GM20000 (cell line): ENCODE measurements around the gene ZNF407.
A peak's percentile ranks its signal among the peaks of the same experiment; 100 is the strongest.

ENCODE experiments used
- DNase-seq: peaks from one replicate; pipeline ENCODE4 v3.0.0; 2012; ENCODE audit warnings: low spot score
- TF ChIP-seq, protein P1 (sequence below): IDR thresholded peaks from 2 replicates; pipeline ENCODE4 v1.5.1; 2012; ENCODE audit warnings: mild to moderate bottlenecking, control low read depth; ENCODE audit errors: extremely low read depth, missing control alignments

Gene ZNF407

DNA sequence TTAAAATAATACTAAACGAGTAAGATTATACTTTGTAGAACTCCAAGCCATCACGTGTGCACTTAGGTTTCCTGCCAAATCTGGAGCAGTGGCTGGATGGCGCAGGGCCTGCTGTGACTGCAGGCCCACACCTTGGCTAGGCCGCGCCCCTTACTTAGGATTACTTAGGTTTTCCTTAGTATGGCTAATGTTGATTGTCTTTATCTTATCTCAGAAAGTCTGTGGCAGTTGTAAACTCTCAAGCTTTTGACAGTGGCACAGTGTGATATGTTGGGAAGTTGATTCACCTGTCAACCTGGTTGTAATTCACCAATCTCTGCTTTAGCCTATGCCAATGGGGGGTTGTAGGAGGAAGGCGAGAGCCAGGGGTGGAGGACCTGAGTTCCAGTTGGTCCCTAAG, 208.4 kb downstream of the ZNF407 start:
- TF ChIP-seq, protein P1, sequence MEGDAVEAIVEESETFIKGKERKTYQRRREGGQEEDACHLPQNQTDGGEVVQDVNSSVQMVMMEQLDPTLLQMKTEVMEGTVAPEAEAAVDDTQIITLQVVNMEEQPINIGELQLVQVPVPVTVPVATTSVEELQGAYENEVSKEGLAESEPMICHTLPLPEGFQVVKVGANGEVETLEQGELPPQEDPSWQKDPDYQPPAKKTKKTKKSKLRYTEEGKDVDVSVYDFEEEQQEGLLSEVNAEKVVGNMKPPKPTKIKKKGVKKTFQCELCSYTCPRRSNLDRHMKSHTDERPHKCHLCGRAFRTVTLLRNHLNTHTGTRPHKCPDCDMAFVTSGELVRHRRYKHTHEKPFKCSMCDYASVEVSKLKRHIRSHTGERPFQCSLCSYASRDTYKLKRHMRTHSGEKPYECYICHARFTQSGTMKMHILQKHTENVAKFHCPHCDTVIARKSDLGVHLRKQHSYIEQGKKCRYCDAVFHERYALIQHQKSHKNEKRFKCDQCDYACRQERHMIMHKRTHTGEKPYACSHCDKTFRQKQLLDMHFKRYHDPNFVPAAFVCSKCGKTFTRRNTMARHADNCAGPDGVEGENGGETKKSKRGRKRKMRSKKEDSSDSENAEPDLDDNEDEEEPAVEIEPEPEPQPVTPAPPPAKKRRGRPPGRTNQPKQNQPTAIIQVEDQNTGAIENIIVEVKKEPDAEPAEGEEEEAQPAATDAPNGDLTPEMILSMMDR, result no peak
- no peak for DNase-seq

DNA sequence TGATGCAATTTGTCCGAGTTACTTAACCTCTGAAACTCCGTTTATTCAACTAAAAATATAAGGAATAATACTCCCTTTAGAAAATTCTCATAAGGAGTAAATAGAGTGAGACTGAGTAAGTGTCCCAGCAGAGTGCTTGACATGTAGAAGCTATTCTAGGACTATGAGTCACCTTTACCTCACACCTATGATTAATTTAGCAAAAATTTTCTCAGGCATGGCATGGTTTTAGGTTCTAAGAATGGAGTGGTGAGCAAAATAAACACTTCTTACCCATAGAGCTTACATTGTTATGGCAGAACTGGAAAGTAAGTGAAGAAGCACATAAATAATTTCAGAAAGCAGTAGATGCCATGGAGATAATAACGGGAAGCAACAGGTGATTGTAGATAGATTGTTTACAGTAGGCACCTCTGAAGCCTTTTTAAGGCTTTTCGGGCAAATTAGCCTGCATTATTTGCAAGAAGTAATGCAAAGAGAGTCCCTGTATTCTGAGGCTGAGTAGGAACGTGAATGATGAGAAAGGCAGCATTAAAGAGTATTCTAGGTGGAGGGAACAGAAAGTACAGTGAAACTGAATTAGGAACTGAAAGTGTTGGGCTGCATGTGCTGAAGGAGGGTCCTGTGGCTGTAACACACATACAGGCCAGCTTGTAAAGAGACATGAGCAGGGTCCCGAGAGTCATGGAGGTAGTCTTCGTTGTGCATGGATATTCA, 209.2 kb downstream of the ZNF407 start:
- DNase-seq, result peak; percentile 52
- TF ChIP-seq, protein P1, result no peak

DNA sequence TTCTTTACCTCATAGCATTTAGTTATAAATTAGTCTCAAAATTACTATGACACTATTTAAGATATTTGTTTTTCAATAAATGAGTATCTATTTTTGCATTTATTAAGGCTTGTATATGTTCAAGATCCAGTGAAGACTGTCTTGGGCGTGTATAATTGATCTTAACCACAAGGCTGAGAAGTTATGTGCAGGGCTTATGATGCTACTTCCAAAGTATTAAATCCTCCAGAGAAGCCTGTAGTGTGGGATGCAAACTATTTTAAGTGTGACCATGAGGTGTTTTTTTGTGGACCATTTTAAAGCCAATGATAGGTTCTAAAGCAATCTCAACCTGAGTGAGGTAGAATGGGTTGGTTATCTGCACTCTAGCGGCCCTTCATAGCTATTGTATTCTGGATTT, 219.9 kb downstream of the ZNF407 start:
- TF ChIP-seq, protein P1, result no peak
- DNase-seq, result no peak

DNA sequence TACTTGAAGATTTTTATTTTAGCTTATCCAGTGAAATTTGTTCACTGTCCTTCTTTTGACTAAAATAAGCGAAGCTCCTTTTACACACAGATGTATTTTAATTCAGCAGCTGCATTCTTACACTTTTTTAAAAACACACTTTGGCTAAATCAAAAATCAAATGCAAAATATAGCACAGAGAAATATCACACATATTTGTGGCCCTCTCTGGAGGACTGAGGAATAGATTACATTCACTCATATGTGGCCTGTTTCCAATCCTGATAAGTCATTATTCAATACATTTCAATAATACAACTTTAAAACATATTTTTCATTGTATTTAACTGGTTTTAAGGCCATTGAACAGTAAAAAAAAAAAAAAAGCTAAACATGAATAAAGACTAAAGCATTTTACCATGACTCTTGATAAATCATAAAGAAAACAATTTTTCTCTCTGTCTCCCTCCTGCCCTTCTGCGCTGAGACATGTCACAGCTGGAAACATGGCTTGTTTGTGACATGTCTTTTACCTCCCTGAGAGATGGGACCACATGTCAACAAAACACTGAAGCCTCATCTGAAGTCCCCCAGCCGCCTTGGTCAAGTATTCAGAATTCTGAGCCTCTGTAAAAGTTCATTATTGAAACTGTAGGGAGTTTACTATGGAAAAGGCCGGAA, 221.0 kb downstream of the ZNF407 start:
- TF ChIP-seq, protein P1, result no peak

DNA sequence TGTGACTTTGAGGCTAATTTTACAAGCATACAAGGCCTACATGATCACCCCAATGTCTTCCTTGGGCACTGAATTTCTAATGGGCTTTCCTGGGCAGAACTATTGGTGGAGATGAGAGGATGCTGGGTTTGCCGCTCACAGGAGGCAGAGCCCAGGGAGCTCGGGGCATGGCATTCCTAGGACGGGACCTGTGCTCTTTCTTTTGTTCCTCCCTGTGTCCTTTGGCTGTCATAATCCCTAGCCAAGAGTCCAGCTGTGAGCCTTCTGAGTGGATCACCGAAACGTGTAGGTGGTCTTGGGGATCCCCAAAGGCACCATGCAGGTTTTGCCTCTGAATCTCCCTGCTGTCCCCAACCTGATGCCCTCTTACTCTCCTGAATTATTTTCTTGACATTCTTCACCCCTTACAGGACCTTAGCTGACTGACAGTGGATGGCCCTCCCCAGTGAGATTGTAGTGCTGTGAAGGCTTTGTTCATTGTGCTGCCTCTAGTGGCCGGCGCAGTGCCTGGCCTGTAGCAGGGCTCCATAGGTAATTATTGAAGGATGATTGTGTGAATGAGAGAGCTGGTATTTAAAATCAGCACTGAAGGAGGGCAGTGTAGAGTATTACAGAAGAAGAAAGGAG, 221.9 kb downstream of the ZNF407 start:
- peak; percentile 13 for DNase-seq
- TF ChIP-seq, protein P1, result peak; percentile 25

More for the DNA sequence above, 221.0 kb downstream of the ZNF407 start:
- DNase-seq, result no peak

DNA sequence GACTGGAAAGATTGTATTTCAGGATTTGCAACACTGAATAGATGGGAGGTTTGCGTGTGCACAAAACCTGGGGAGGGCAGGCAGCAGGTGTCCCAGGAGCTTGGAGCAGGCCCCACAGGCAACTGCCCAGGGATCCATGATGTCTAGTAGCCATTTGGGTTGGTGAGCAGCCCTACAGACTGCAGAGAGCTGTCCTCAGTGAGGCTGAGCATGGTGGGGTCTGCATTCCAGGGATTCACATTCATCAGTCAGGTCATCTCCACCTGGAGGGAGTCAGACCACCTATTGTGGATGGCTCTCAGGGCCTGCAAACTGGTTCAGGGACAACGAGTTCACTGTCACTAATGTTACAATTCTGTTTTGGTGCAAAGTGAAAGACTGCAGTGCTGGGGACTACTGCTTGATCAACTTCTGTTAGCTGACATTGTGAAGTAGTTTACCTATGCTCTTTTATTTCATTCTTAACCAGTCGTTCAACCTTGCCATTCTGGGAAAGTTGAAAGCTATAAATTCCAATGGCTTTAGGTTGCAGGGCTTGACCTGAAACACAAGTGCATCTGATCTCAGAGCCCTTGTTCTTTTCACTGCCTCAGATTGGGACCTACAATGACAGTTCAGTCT, 222.6 kb downstream of the ZNF407 start:
- DNase-seq, result no peak
- TF ChIP-seq, protein P1, result no peak

DNA sequence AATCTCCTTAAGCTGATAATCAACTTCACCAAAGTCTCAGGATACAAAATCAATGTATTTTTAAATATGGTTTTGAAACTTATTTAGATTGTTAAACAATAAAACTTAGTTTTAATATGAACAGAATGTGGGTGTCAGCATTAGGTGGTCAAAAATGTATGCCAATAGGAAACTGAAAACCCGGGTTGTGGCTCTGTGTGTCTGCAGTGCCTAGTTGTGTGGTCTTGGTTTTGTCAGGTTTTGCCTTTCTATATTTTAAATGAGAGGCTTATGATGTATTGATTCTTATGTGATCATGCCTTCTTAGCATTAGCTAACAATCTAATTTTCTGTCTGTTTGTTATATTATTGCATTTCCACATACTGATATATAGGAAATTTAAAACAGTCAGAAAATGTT, 227.8 kb downstream of the ZNF407 start:
- DNase-seq, result no peak
- TF ChIP-seq, protein P1, result no peak
